ENCODE results near the gene PRPF19.

Gene PRPF19

GRCh38 chr11:60906132-60906972, at the start of gene PRPF19:
TSS of gene PRPF19 (minus strand) at chr11:60906585. CDS start at chr11:60906382, 203 bp downstream.
- H3K27ac ChIP-seq, result peak within 1 kb of the TSS; percentile 94
- TF ChIP-seq CTCF (conservative IDR thresholded peaks at IDR 0.05), result no peak

- no peak overlapping the region for H3K27ac ChIP-seq
- no peak for TF ChIP-seq CTCF (conservative IDR thresholded peaks at IDR 0.05)
Measured at GRCh38 chr11:60955571-60955970, 49.2 kb upstream of the PRPF19 start.

GRCh38 chr11:60954421-60954820, 48.0 kb upstream of the PRPF19 start:
- no peak for TF ChIP-seq CTCF (conservative IDR thresholded peaks at IDR 0.05)
- no peak overlapping the region for H3K27ac ChIP-seq

GRCh38 chr11:60953781-60954180, 47.4 kb upstream of the PRPF19 start:
- no peak overlapping the region for H3K27ac ChIP-seq
- TF ChIP-seq CTCF (conservative IDR thresholded peaks at IDR 0.05), result no peak

- TF ChIP-seq CTCF (conservative IDR thresholded peaks at IDR 0.05), result no peak
- H3K27ac ChIP-seq, result no peak overlapping the region
Measured at GRCh38 chr11:60952742-60953170, 46.4 kb upstream of the PRPF19 start.

GRCh38 chr11:60951904-60952741, 45.7 kb upstream of the PRPF19 start, which contains the start of gene SLC15A3:
TSS of gene SLC15A3 (minus strand) at chr11:60952176. CDS start at chr11:60951551, 625 bp downstream.
- TF ChIP-seq CTCF (conservative IDR thresholded peaks at IDR 0.05), result no peak
- H3K27ac ChIP-seq, result no peak within 1 kb of the TSS

GRCh38 chr11:60951606-60951903, 45.2 kb upstream of the PRPF19 start:
- no peak for TF ChIP-seq CTCF (conservative IDR thresholded peaks at IDR 0.05)
- no peak overlapping the region for H3K27ac ChIP-seq

Measured in VCaP (cell line).